K562 (cell line): ENCODE measurements around the gene ZNF687. TPM values are rescaled to one million over a fixed set of nuclear protein-coding genes. Genes with fewer than 3 reads are reported as not detected.

Source experiments
- ATF2 ChIP-seq: sonication (generic); formaldehyde crosslinking; IDR thresholded peaks from 2 replicates; pipeline ENCODE4 v1.8.1; 2022; ENCODE audit warnings: missing genetic modification reagents
- CTBP1 ChIP-seq: fragments of 450-650 bp; IDR thresholded peaks from 2 replicates; pipeline ENCODE4 v1.6.1; 2016; ENCODE audit warnings: borderline replicate concordance
- FUS ChIP-seq: fragments of 200-400 bp; formaldehyde crosslinking; optimal IDR thresholded peaks from 2 replicates; pipeline ENCODE3; 2017; ENCODE audit warnings: low read depth, low read length
- MCM5 ChIP-seq: fragments of 450-650 bp; IDR thresholded peaks from 2 replicates; pipeline ENCODE4 v1.6.1; 2016; ENCODE audit warnings: low read depth
- MTA2 ChIP-seq: fragments of 450-650 bp; IDR thresholded peaks from 2 replicates; pipeline ENCODE4 v1.6.1; 2016; ENCODE audit warnings: low read depth
- MTA3 ChIP-seq: fragments of 450-650 bp; formaldehyde crosslinking; IDR thresholded peaks from 2 replicates; pipeline ENCODE4 v1.6.1; 2017; ENCODE audit warnings: mild to moderate bottlenecking, borderline replicate concordance
- NCOA1 ChIP-seq: fragments of 450-650 bp; IDR thresholded peaks from 2 replicates; pipeline ENCODE4 v1.6.1; 2016; ENCODE audit warnings: low read depth
- PHB2 ChIP-seq: fragments of 450-650 bp; IDR thresholded peaks from 2 replicates; pipeline ENCODE4 v1.6.1; 2017; ENCODE audit warnings: low read depth
- PRPF4 ChIP-seq: fragments of 200-400 bp; formaldehyde crosslinking; IDR thresholded peaks from one replicate; pipeline ENCODE4 v1.6.1; 2017; ENCODE audit warnings: low read length, low read depth, mild to moderate bottlenecking; ENCODE audit not compliant: insufficient read depth, poor library complexity, severe bottlenecking
- PTRF ChIP-seq: fragments of 450-650 bp; IDR thresholded peaks from 2 replicates; pipeline ENCODE4 v1.6.1; 2016; ENCODE audit warnings: mild to moderate bottlenecking, missing genetic modification characterization, missing compliant biosample characterization
- RERE ChIP-seq: sonication (generic); formaldehyde crosslinking; IDR thresholded peaks from 2 replicates; pipeline ENCODE4 v1.8.0; 2023; ENCODE audit warnings: missing genetic modification reagents, mild to moderate bottlenecking, borderline replicate concordance
- SMARCA5 ChIP-seq: fragments of 450-650 bp; IDR thresholded peaks from 2 replicates; pipeline ENCODE4 v1.6.1; 2016
- SRSF3 ChIP-seq: fragments of 200-400 bp; formaldehyde crosslinking; IDR thresholded peaks from 2 replicates; pipeline ENCODE4 v1.6.1; 2016; ENCODE audit warnings: mild to moderate bottlenecking, low read length, moderate library complexity; ENCODE audit not compliant: insufficient read depth
- YY1 ChIP-seq, 3 experiments: IDR thresholded peaks; 2 replicates each; pipeline ENCODE4 v1.6.1; 2011; ENCODE audit warnings: low read length in 2 of 3, mild to moderate bottlenecking in 2 of 3, moderate library complexity in 2 of 3, borderline replicate concordance in 1 of 3, control low read depth in 1 of 3, low read depth in 1 of 3; ENCODE audit not compliant: insufficient read depth in 3 of 3, insufficient replicate concordance in 2 of 3, control insufficient read depth in 1 of 3, insufficient read length in 1 of 3; ENCODE audit errors: extremely low read depth in 1 of 3
- ZBTB34 ChIP-seq: fragments of 250-450 bp; sonication (Bioruptor Pico); IDR thresholded peaks from 2 replicates; pipeline ENCODE4 v1.8.0; 2021; ENCODE audit warnings: mild to moderate bottlenecking, moderate library complexity
- ZNF75A ChIP-seq: fragments of 450-650 bp; formaldehyde crosslinking; IDR thresholded peaks from 2 replicates; pipeline ENCODE4 v1.4.0; 2020; ENCODE audit warnings: mild to moderate bottlenecking
- ZNF79 ChIP-seq: fragments of 250-450 bp; sonication (Bioruptor Pico); IDR thresholded peaks from 2 replicates; pipeline ENCODE4 v1.4.0; 2020; ENCODE audit warnings: low read depth, mild to moderate bottlenecking, moderate library complexity
- polyA plus RNA-seq, 8 experiments: library from polyadenylated mRNA; depleted of rRNA in 4 of 8; stranded (reverse) in 5 of 8; unstranded in 3 of 8; fragments of >200 nt; fragmentation: Nextera tagmentation in 2 of 8; fragmentation: Illumina TruSeq in 1 of 8; extraction: Ambion mirVana in 2 of 8; extraction: Trizol in 1 of 8; gene quantifications; 2 replicates each; pipeline versions ENCODE4 v1.2.1 to v1.2.3, GENCODE V29; 2011 to 2014; ENCODE audit warnings: inconsistent platforms in 1 of 8, missing spikeins in 1 of 8
- total RNA-seq, 7 experiments: library from RNA; depleted of rRNA in 6 of 7; stranded (reverse); fragments of >200 nt in 6 of 7; fragmentation: Illumina TruSeq in 2 of 7; extraction: Trizol in 2 of 7; gene quantifications; 2 replicates each; pipeline versions ENCODE4 v1.2.1 to v1.2.3, GENCODE V29; 2011 to 2021; ENCODE audit warnings: low replicate concordance in 1 of 7
- TF ChIP-seq, protein P1 (sequence below): fragments of 250-450 bp; sonication (Bioruptor Pico); IDR thresholded peaks from 2 replicates; pipeline ENCODE4 v1.5.1; 2021; ENCODE audit warnings: mild to moderate bottlenecking

The ZNF687 gene
- total and polyA plus RNA-seq, 9 of the 15 experiments (the other 6 are each of a cell fraction or from before 2014, with no cell fraction given): 0.13 to 26.4 (median 10.6) TPM

- TF ChIP-seq ZNF75A (CRISPR knock-in tag) (no peak), PHB2 (no peak), MTA3 (peak; percentile 86), FUS (no peak), PRPF4 (no peak), SRSF3 (no peak), RERE (CRISPR knock-in tag) (no peak), PTRF (tag) (no peak), SMARCA5 (no peak), ATF2 (0 out of 2 replicates have a peak, but pooled peaks have one; percentile 44), ZNF79 (no peak), ZBTB34 (CRISPR knock-in tag) (peak; percentile 45; the same call in 1 of the 2 replicates), YY1 (IDR thresholded peaks at IDR 0.05; ENCODE audit: borderline replicate concordance in 1 of 3, control insufficient read depth in 1 of 3, extremely low read depth in 1 of 3, insufficient read depth in 3 of 3, insufficient read length in 1 of 3, insufficient replicate concordance in 2 of 3, low read depth in 1 of 3, low read length in 2 of 3) (peak in 1 of 3 experiments; percentile 35), NCOA1 (peak; percentile 86), MTA2 (no peak), CTBP1 (peak; percentile 84; the same call in 1 of the 2 replicates), MCM5 (no peak)
- TF ChIP-seq, protein P1, sequence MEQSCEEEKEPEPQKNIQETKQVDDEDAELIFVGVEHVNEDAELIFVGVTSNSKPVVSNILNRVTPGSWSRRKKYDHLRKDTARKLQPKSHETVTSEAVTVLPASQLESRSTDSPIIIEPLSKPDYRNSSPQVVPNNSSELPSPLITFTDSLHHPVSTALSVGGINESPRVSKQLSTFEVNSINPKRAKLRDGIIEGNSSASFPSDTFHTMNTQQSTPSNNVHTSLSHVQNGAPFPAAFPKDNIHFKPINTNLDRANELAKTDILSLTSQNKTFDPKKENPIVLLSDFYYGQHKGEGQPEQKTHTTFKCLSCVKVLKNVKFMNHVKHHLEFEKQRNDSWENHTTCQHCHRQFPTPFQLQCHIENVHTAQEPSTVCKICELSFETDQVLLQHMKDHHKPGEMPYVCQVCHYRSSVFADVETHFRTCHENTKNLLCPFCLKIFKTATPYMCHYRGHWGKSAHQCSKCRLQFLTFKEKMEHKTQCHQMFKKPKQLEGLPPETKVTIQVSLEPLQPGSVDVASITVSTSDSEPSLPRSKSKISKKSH (CRISPR knock-in tag): no peak
These were observed 29.7 kb downstream of the ZNF687 start (continued) for GRCh38 chr1:151311589-151312331.
